ENCODE data around the gene SMARCB1. TPM values are rescaled to one million over a fixed set of nuclear protein-coding genes. Genes with fewer than 3 reads are reported as not detected.

The SMARCB1 gene
- total and polyA plus RNA-seq, 2 experiments from 2014 or later: 114 to 132 TPM

GRCh38 chr22:23742505-23743264, 44.1 kb upstream of the SMARCB1 start:
- ATAC-seq (no peak), DNase-seq (ENCODE audit: low spot score) (no peak)
- H3K27ac ChIP-seq (ENCODE audit: low read depth): no peak overlapping the region
- no peaks in the 10 kb centered on the region for H3K9me2 ChIP-seq (ENCODE audit: insufficient read depth)
- H3K4me1 ChIP-seq (ENCODE audit: insufficient read depth): no peaks in the 10 kb centered on the region
- H3K36me3 ChIP-seq (ENCODE audit: insufficient read depth): no peaks in the 10 kb centered on the region
- Mint-ChIP-seq H3K9me3 (no peaks in the 10 kb centered on the region; the same call in 2 of the 3 replicates), H3K27me3 (ENCODE audit: insufficient read depth, low read depth, poor library complexity) (peaks cover 6% of the 10 kb centered on the region), H3K4me3 (no peak overlapping the region), H3K27ac (no peak overlapping the region), H3K36me3 (ENCODE audit: low read depth) (peaks cover 20% of the 10 kb centered on the region), H3K4me1 (peaks cover 2% of the 10 kb centered on the region; the same call in 1 of the 3 replicates)
- H3K79me2 ChIP-seq (replicated peaks; ENCODE audit: insufficient read depth): no peaks in the 10 kb centered on the region
- H4K20me1 ChIP-seq (replicated peaks; ENCODE audit: insufficient read depth): no peaks in the 10 kb centered on the region
- TF ChIP-seq REST (IDR thresholded peaks at IDR 0.05; ENCODE audit: unreplicated experiment) (no peak), CREB1 (CRISPR knock-in tag; IDR thresholded peaks at IDR 0.05; ENCODE audit: low read depth) (no peak)
- no peak overlapping the region for H3K4me2 ChIP-seq
- no peaks in the 10 kb centered on the region for H3F3A ChIP-seq (replicated peaks; ENCODE audit: low read depth)
- H3K4me3 ChIP-seq: no peak overlapping the region
- no peaks in the 10 kb centered on the region for H3K27me3 ChIP-seq (ENCODE audit: insufficient read depth)
- no peak overlapping the region for H2AFZ ChIP-seq

GRCh38 chr22:23743303-23743705, 43.5 kb upstream of the SMARCB1 start:
- Mint-ChIP-seq H3K27me3 (ENCODE audit: insufficient read depth, low read depth, poor library complexity) (peaks cover 8% of the 10 kb centered on the region), H3K9me3 (no peaks in the 10 kb centered on the region; the same call in 2 of the 3 replicates), H3K4me3 (no peak overlapping the region), H3K27ac (no peak overlapping the region), H3K4me1 (peaks cover 2% of the 10 kb centered on the region; the same call in 1 of the 3 replicates), H3K36me3 (ENCODE audit: low read depth) (peaks cover 20% of the 10 kb centered on the region)
- Histone ChIP-seq H3F3A (replicated peaks; ENCODE audit: low read depth) (no peaks in the 10 kb centered on the region), H3K9me2 (ENCODE audit: insufficient read depth) (no peaks in the 10 kb centered on the region), H3K4me2 (no peak overlapping the region), H2AFZ (no peak overlapping the region), H4K20me1 (replicated peaks; ENCODE audit: insufficient read depth) (no peaks in the 10 kb centered on the region), H3K4me1 (ENCODE audit: insufficient read depth) (no peaks in the 10 kb centered on the region), H3K36me3 (ENCODE audit: insufficient read depth) (no peaks in the 10 kb centered on the region), H3K4me3 (no peak overlapping the region), H3K27ac (ENCODE audit: low read depth) (no peak overlapping the region), H3K79me2 (replicated peaks; ENCODE audit: insufficient read depth) (no peaks in the 10 kb centered on the region), H3K27me3 (ENCODE audit: insufficient read depth) (no peaks in the 10 kb centered on the region)
- DNase-seq (ENCODE audit: low spot score): no peak
- no peak for ATAC-seq
- TF ChIP-seq ZNF462 (CRISPR knock-in tag; IDR thresholded peaks at IDR 0.05) (no peak), EZH2phosphoT487 (IDR thresholded peaks at IDR 0.05; ENCODE audit: unreplicated experiment) (no peak), REST (IDR thresholded peaks at IDR 0.05; ENCODE audit: unreplicated experiment) (no peak), EZH2 (IDR thresholded peaks at IDR 0.05; ENCODE audit: low read depth, unreplicated experiment) (no peak), ZNF114 (CRISPR knock-in tag; IDR thresholded peaks at IDR 0.05) (no peak), ZNF331 (CRISPR knock-in tag; IDR thresholded peaks at IDR 0.05; ENCODE audit: low read depth) (no peak)

Data from GM23338 (cell line).